ENCODE measurements around the gene CEBPG. TPM values are rescaled to one million over a fixed set of nuclear protein-coding genes. Genes with fewer than 3 reads are reported as not detected.
A peak's percentile ranks its signal among the peaks of the same experiment; 100 is the strongest.

CEBPG gene
- total and polyA plus RNA-seq, 9 of the 15 experiments (the other 6 are each of a cell fraction or from before 2014, with no cell fraction given), result 9.5 to 34.9 (median 30.9) TPM

- no peak for TF ChIP-seq SMAD2 (IDR thresholded peaks at IDR 0.05; ENCODE audit: low read depth, low read length)
- no peak for TF ChIP-seq NBN (IDR thresholded peaks at IDR 0.05; ENCODE audit: low read depth)
- 0 out of 2 replicates have a peak, but pooled peaks have one; percentile 45 for TF ChIP-seq RBM34 (IDR thresholded peaks at IDR 0.05; ENCODE audit: borderline replicate concordance, insufficient read depth, low read length)
- no peak for TF ChIP-seq TAF7 (tag; IDR thresholded peaks at IDR 0.05)
- TF ChIP-seq ZBTB1 (CRISPR knock-in tag; IDR thresholded peaks at IDR 0.05; ENCODE audit: borderline replicate concordance, low read depth), result no peak; the same call in 1 of the 2 replicates
- no peak for TF ChIP-seq TCF7 (IDR thresholded peaks at IDR 0.05; ENCODE audit: borderline replicate concordance)
- no peak for TF ChIP-seq SFPQ (IDR thresholded peaks at IDR 0.05; ENCODE audit: low read depth, low read length)
- TF ChIP-seq UBTF (IDR thresholded peaks at IDR 0.05; ENCODE audit: borderline replicate concordance in 1 of 2, low read depth in 2 of 2, low read length in 2 of 2), result peak; percentile 92
- no peak for TF ChIP-seq SMARCA4 (IDR thresholded peaks at IDR 0.05)
- TF ChIP-seq ZNF23 (CRISPR knock-in tag; IDR thresholded peaks at IDR 0.05), result no peak
- no peak for TF ChIP-seq ZNF717 (CRISPR knock-in tag; IDR thresholded peaks at IDR 0.05)
- 0 out of 2 replicates have a peak, but pooled peaks have one; percentile 45 for TF ChIP-seq ZNF395 (CRISPR knock-in tag; IDR thresholded peaks at IDR 0.05)
- peak; percentile 8 for TF ChIP-seq BRD9 (IDR thresholded peaks at IDR 0.05; ENCODE audit: low read depth, partially characterized antibody)
- TF ChIP-seq LEF1 (IDR thresholded peaks at IDR 0.05), result no peak
- TF ChIP-seq HMG20A (CRISPR knock-in tag; conservative IDR thresholded peaks at IDR 0.05), result no peak
- peak; percentile 98 for TF ChIP-seq RBFOX2 (IDR thresholded peaks at IDR 0.05; ENCODE audit: low read depth, low read length)
- peak; percentile 82; the same call in 1 of the 2 replicates for TF ChIP-seq ZNF197 (CRISPR knock-in tag; IDR thresholded peaks at IDR 0.05; ENCODE audit: low read depth)
- TF ChIP-seq GTF2B (IDR thresholded peaks at IDR 0.05; ENCODE audit: extremely low read depth, insufficient read length), result no peak
- no peak for TF ChIP-seq IRF2 (CRISPR knock-in tag; IDR thresholded peaks at IDR 0.05)
- peak; percentile 45 for TF ChIP-seq RBM22 (IDR thresholded peaks at IDR 0.05; ENCODE audit: low read depth, low read length, poor library complexity, severe bottlenecking)
Observed at GRCh38 chr19:33373453-33374235, at the start of gene CEBPG (continued).

Data from K562 (cell line).